Measurements from ENCODE around the gene RRAGD. TPM values are rescaled to one million over a fixed set of nuclear protein-coding genes. Genes with fewer than 3 reads are reported as not detected.

RRAGD gene
- total RNA-seq, 1 donor = 1.4 TPM

DNA sequence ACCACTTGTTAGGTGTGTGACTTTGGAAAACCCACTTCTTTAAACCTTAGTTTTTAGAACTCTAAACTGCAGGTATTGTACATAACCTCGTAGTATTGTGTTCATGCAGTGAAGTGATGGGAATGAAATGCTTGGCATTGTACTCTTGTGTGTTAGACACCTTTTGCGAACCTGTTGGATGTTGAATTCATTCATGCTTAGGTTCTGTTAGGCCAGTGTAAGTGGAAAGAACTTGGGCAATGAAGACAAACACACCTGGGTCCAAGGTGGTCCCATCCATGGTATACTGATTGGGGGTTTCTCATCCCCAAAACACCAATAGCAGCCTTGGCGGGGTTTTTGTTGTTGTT lies 22.1 kb upstream of the RRAGD start:
- TF ChIP-seq, protein P1, sequence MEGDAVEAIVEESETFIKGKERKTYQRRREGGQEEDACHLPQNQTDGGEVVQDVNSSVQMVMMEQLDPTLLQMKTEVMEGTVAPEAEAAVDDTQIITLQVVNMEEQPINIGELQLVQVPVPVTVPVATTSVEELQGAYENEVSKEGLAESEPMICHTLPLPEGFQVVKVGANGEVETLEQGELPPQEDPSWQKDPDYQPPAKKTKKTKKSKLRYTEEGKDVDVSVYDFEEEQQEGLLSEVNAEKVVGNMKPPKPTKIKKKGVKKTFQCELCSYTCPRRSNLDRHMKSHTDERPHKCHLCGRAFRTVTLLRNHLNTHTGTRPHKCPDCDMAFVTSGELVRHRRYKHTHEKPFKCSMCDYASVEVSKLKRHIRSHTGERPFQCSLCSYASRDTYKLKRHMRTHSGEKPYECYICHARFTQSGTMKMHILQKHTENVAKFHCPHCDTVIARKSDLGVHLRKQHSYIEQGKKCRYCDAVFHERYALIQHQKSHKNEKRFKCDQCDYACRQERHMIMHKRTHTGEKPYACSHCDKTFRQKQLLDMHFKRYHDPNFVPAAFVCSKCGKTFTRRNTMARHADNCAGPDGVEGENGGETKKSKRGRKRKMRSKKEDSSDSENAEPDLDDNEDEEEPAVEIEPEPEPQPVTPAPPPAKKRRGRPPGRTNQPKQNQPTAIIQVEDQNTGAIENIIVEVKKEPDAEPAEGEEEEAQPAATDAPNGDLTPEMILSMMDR (IDR thresholded peaks at IDR 0.05; ENCODE audit: insufficient read depth, low read length) = no peak
- H3K4me3 ChIP-seq (ENCODE audit: low read depth, low read length) = peak overlapping the region; percentile 62
- no peak for DNase-seq (ENCODE audit: low read depth)

DNA sequence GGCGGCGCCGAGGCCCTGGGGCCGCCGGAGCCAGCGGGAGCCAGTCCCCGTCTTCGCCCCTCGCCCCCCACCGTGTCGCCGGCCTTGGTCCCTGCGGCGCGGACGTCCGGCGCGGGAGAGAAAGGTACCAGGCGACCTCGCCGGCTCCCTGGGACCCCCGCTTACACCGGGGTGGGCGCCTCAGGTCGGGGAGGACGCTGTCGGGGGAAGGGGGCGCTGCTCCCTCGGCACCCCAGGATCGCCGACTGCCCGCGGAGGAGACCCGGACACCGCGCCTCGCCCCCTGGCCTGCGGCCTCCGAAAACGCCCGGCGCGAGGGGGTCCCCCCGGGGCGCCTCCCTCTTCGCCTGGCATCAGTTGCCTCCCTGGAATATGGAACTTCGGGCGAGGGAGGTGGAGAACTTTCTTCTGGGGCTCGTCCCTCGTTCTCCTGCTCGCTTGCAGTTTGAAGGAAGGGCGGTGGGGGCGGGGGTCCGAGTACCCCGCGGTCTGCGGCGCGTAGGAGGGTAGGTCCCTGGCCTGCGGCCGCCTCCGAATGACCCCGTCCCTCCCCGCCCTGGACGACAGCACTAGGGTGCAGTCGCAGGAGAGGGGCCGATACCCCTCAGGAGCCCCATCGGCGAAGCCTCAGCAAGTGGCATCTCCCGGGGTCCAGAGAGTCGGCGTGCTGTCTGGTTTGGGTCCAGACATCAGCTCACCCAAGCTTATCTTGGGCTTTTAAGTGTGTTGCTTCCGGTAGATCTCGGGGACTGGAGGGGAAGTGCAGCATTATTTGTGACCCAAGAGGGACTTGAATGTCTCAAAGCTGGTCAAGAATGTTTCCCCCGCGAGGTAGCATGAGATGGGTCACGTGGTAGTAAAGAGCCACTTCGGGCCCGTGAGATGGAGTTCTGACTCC lies 21.4 kb upstream of the RRAGD start:
- no peak for DNase-seq (ENCODE audit: low read depth)
- H3K4me3 ChIP-seq (ENCODE audit: low read depth, low read length) = peak overlapping the region; percentile 62
- TF ChIP-seq, protein P1 (IDR thresholded peaks at IDR 0.05; ENCODE audit: insufficient read depth, low read length) = no peak

DNA sequence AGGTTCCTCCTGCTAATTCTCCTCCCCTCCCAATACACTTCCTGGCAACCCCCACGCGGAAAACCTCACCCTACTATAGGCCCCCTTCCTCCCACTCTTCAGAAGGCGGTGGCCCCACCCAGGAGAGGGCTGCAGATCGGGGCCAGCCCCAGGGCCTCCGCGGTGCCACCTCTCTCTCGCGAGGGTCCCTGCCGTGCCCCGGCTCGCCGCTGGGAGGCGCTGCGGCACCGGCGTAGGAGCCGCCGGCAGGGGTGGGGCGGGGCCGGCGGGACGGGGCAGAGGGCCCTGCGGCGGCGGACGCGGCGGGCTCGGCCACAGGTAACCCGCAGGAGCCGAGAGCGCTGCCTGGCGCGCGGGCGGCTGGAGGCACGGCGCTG lies 20.8 kb upstream of the RRAGD start, which contains the start of gene ANKRD6:
Gene ANKRD6, plus strand, starts transcription at position 278 of the 377 bp plus-strand sequence. CDS start 133,825 bp downstream, outside the sequence.
- DNase-seq (ENCODE audit: low read depth) = peak; percentile 31
- peak within 1 kb of the TSS; percentile 62 for H3K4me3 ChIP-seq (ENCODE audit: low read depth, low read length)
- TF ChIP-seq, protein P1 (IDR thresholded peaks at IDR 0.05; ENCODE audit: insufficient read depth, low read length) = peak; percentile 72

DNA sequence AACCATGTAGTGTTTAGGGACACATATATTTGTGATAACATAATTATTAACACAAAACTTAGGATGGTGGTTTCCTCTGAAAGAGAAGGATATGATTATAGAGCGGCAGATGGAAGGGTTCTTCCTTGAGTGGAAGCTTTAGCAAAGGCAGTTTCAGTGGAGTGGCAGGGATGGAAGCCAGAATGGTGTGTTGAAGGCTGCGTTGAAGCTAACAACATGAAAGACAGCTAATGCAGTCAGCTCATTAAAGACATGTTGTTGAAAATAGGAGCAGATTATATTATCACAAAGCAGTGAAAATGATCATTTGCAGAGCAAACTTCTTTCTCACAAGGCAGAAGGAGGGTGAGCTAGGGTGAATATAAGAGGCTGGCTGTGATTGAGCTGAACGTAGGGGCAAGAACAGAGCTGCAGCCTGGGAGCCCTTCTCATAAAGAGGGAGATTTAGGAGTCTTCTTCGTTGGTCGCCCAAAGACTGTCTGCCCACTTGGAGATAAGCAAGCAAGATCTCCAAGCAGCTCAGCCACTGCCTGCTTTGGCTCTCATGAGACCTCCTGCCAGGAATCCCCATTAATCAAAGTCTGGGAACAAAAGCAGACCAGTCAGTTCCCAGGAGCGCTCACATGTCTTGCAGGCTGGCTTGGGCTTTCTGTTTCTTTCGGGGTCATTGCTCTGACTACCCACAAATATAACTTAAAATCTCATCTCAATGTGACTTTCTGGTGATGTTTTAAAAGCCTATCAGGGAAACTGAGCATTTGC lies 18.3 kb upstream of the RRAGD start:
- no peak overlapping the region for H3K4me3 ChIP-seq (ENCODE audit: low read depth, low read length)
- DNase-seq (ENCODE audit: low read depth) = peak; percentile 49
- TF ChIP-seq, protein P1 (IDR thresholded peaks at IDR 0.05; ENCODE audit: insufficient read depth, low read length) = no peak

DNA sequence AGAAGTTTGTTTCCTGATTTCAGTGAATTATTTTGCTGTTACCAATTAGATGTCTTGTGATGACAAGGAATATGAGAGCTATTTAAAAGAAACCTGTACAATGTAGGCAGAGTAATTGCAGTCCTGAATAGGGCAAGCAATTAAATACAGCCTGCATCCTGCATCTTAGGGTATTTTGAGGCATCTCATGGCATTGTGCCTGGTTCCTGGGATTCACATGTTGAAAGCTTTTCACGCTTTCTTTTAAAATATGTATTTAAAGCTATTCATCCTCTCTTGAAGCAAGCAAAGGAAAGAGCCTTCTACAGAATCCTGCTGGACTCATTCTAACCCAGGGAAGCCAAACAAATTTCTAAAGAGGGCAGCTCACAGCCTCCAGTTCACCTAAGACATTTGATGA lies 4.7 kb upstream of the RRAGD start:
- DNase-seq (ENCODE audit: low read depth) = no peak
- TF ChIP-seq, protein P1 (IDR thresholded peaks at IDR 0.05; ENCODE audit: insufficient read depth, low read length) = no peak
- no peak overlapping the region for H3K4me3 ChIP-seq (ENCODE audit: low read depth, low read length)

DNA sequence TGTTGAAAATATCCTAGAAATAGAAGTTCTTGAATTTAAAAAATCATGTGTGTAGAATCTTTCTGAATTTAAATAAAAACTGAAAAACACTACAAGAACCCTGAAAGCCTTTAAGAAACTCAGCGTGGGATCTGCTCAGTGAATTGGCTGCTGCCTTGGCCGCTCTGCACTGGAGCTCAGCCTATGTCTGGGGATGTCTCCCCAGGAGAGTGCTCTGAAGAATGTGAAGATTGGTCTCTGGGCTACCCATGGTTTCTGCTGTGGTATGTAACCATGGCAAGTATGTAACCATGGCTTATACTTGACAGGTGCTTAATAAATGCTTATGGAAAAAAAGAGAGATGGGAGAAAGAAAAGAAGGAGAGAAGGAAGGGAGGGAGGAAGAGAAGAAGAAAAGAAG lies 3.1 kb upstream of the RRAGD start:
- DNase-seq (ENCODE audit: low read depth) = no peak
- TF ChIP-seq, protein P1 (IDR thresholded peaks at IDR 0.05; ENCODE audit: insufficient read depth, low read length) = no peak
- no peak overlapping the region for H3K4me3 ChIP-seq (ENCODE audit: low read depth, low read length)
